HUES64 (cell line): Measurements from ENCODE around the gene DLL1.

Experiments used
- H3K27ac ChIP-seq: 2 replicates; pipeline ENCODE4 v1.7.0; 2013; ENCODE audit warnings: low read depth, low read length, inconsistent platforms
- H3K27me3 ChIP-seq: 2 replicates; pipeline ENCODE4 v1.6.1; 2013; ENCODE audit warnings: mild to moderate bottlenecking, low read length; ENCODE audit not compliant: insufficient read depth
- H3K36me3 ChIP-seq: 2 replicates; pipeline ENCODE4 v1.6.1; 2013; ENCODE audit warnings: mild to moderate bottlenecking, low read length; ENCODE audit not compliant: insufficient read depth
- H3K4me1 ChIP-seq: 2 replicates; pipeline ENCODE4 v1.6.1; 2013; ENCODE audit warnings: mild to moderate bottlenecking, low read length, moderate library complexity; ENCODE audit not compliant: insufficient read depth
- H3K4me3 ChIP-seq: 2 replicates; pipeline ENCODE4 v1.5.1; 2013; ENCODE audit warnings: mild to moderate bottlenecking, low read length, moderate library complexity
- H3K9ac ChIP-seq: 2 replicates; pipeline ENCODE4 v1.6.1; 2013; ENCODE audit warnings: mild to moderate bottlenecking, low read depth, low read length
- H3K9me3 ChIP-seq: 2 replicates; pipeline ENCODE4 v1.6.1; 2013; ENCODE audit warnings: low read depth, low read length; ENCODE audit not compliant: insufficient read depth
- WGBS: fragments of 150-250, 120-280 bp; methylation state at CpG from one replicate; pipeline ENCODE4 v1.1.7; 2013; ENCODE audit warnings: missing lambda C conversion rate; 5-methylcytosine and 5-hydroxymethylcytosine counted together

DLL1 gene

DNA sequence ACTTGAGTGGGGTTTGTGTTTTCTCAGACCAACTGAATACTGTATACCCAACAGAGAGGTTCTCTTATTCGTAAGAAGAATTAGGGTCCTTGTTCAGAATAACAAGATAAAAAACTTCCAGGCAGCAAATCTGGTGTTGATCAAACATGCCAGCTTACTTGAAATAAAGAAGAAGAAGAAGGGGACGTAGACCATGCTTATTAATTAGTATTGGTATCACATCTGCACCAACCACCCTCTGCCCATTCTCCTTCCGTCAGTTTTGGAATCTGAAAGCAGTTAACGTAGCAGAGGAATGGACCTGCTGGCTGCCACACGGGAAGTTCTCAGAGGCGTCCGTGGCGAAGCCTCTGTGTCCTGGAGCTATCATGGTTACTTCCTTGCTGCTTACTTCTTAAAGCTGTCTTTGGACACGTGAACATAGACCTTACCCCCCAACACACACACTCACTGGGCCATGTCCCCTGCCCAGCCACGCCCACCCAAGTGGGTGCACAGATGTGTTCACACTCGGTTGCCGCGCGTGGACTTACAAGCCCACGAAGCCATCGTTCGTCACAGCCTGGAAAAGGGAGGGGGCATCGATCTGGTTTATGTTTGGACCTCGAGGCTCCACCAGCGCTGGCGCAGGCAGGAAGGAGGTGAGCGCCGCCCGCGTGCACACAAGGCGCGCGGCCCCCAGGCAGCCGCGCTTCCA, 4.1 kb upstream of the DLL1 start:
- H3K36me3 ChIP-seq = no peaks in the 10 kb centered on the region
- H3K9me3 ChIP-seq = peaks cover 3% of the 10 kb centered on the region; the same call in 1 of the 2 replicates
- WGBS = 4% methylated on average over 29 of the region's 30 CpGs
- peaks cover 89% of the 10 kb centered on the region for H3K27me3 ChIP-seq
- peak overlapping the region; percentile 56; the same call in 1 of the 2 replicates for H3K9ac ChIP-seq
- H3K4me1 ChIP-seq = peaks cover 47% of the 10 kb centered on the region
- no peak overlapping the region for H3K27ac ChIP-seq
- peak overlapping the region; percentile 51 for H3K4me3 ChIP-seq

DNA sequence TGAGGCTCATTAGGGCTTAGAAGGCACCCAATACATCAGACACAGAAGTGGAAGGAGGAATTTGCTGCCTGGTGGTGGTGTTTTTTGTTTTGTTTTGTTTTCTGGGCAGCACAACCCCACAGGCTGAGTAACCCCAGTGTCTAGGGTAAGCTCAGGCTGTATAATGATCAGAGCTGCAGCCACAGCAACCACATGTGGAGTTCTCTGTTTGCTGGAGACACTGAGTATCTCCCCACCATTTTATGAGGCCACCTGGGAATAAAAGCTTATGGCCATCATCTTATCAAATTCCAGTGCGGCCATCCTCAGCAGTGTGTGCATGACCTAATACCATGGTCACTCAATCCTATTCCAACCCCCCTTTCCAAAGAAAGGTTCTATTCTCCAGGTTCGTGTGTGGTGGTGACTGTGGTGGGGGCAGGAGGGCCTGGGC, 3.4 kb upstream of the DLL1 start:
- H3K4me1 ChIP-seq = peaks cover 47% of the 10 kb centered on the region
- no peak overlapping the region for H3K9ac ChIP-seq
- peaks cover 93% of the 10 kb centered on the region for H3K27me3 ChIP-seq
- H3K27ac ChIP-seq = no peak overlapping the region
- H3K9me3 ChIP-seq = no peaks in the 10 kb centered on the region
- WGBS = 24% methylated on average over 2 of the region's 2 CpGs
- H3K4me3 ChIP-seq = peak overlapping the region; percentile 29; the same call in 1 of the 2 replicates
- H3K36me3 ChIP-seq = no peaks in the 10 kb centered on the region

DNA sequence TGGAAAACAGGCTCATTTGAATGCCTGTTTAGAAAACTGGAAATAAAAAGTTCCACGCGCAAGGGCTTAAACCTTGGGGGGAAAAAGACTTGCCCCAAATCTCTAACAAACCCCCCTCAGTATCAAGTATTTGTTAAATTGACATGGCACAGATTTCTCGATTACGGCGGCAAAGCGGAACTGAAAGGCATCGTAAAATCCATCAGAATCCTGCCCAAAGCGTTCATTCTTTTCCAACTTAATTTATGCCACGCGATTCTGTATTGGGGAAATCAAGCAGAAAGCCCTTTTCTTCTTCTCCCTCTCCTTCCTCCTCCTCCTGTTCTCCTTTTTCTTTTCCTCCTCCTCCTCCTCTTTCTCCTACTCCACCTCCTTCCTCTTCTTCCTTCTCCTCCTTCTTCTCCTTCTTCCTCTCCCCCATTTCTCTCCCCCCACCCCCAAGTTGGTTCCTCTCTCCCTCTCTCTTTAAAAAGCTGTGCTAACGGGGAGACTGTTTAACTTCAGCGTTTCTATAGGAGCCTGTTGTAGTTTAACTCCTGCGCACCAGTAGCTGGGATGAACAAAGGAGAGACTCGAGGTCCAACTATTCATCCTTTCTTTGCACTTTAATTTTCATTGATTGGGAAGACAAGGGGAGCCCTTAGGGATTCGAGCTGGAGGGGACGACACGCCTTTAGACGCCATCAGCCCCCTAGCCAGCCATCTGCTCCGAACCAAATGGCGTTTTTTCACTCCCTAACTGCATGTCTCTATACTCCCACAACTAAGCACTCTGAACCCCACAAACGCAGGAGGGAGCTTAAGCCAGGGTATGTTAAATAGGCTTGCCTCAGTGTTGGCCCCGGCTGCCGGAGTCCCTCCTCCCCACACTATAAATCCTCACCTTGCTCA, 2.7 kb upstream of the DLL1 start:
- peaks cover 94% of the 10 kb centered on the region for H3K27me3 ChIP-seq
- peaks cover 49% of the 10 kb centered on the region for H3K4me1 ChIP-seq
- no peak overlapping the region for H3K9ac ChIP-seq
- H3K36me3 ChIP-seq = no peaks in the 10 kb centered on the region
- no peak overlapping the region for H3K27ac ChIP-seq
- peak overlapping the region; percentile 29 for H3K4me3 ChIP-seq
- 9% methylated on average over 22 of the region's 23 CpGs for WGBS
- no peaks in the 10 kb centered on the region for H3K9me3 ChIP-seq

DNA sequence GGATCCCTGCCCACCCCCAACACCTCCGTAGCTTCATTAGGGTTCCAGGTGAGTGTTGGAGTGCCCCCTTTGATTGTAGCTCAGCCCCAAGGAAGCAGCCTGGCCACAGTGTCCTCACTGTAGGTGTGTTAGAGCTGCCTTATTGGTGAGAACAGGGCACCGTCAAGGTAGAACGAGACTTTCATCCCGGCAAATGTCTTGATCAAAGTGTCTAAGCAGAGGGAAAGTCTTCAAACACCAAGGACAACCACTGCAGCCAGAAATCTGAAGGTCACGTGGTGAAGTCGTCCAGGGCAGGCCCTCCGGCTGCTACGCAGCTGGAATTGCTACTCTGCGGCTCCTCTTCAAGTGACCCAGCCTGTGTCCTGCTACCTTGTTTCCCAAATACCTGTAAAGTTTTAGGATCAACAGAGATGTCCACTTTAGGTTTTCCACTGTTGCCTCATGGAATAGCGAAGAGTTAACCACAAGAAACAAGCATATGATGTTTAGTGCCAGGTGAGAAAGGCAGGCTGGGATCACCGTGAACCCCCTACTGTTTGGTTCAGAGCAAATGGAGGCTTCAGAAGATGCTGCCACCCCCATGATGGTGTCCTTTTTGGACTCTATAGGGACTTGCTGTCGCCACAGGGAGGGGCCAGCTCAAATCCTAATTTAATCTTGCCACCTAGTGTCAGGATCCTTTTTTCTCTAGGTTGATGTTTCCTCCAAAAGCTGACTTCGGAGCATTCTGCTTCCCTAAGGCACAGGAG, 1.7 kb upstream of the DLL1 start:
- Histone ChIP-seq H3K27me3 (peaks cover 99% of the 10 kb centered on the region), H3K4me1 (peaks cover 49% of the 10 kb centered on the region), H3K36me3 (no peaks in the 10 kb centered on the region), H3K9me3 (no peaks in the 10 kb centered on the region), H3K9ac (no peak overlapping the region), H3K4me3 (peak overlapping the region; percentile 59), H3K27ac (no peak overlapping the region)
- WGBS = 3% methylated on average over 13 of the region's 13 CpGs

DNA sequence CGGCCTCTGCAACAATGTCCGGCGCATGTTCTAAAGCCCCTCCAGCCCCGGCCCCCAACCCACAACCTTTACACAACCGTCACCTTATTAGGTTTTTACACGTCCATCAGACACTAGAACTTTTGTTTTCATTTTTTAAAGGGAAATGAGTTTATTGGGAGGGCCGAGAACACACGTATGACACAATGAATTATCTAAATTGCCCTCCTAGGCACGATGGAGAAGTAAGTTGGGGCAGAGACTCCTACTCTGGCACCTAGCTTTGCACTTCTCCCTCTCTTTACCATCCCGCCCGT, 1.2 kb upstream of the DLL1 start:
- H3K9me3 ChIP-seq = no peaks in the 10 kb centered on the region
- WGBS = 2% methylated on average over 5 of the region's 11 CpGs
- peak overlapping the region; percentile 59 for H3K4me3 ChIP-seq
- H3K4me1 ChIP-seq = peaks cover 50% of the 10 kb centered on the region
- H3K36me3 ChIP-seq = no peaks in the 10 kb centered on the region
- no peak overlapping the region for H3K9ac ChIP-seq
- peaks cover 99% of the 10 kb centered on the region for H3K27me3 ChIP-seq
- no peak overlapping the region for H3K27ac ChIP-seq

DNA sequence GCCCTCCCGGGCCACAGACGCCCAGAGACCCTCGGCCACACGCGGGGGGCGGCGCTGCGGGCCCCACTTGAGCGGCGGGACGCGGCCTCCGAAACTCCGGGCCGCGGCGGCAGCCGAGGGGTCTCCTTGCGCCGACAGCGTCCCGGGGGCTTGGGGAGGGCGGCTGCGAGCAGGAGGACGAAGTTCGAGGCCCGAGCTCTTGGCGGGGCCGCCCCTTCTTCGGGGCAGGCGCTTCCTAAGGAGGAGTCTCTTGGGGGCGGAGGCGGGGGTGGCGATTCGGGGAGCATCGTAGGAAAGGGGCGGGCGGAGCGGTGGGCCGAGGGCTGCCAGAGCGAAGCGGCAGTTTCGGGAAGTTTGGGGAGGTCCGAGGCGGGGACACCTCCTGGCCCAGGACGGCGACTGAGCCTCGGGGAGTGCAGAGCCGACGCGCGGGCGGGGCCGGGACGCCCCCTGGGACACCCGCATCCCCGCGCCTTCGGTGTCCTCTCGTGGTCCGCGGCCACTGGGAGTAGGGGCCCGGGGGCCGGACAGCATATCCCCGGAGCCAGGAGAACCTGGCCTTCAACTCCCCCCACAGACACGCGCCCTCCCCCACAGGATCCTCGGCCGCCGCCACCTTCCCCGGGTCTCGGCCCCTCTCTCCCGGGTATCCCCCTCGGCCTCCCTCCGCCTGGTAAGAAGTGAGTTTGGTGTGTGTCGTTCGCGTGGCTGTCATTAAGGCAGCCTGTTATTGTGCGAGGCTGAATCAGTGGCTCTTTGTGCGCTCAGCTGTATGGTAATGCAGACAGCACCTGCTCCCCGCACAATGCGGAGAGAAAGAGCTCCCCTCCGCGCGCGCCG, 613 bp upstream of the DLL1 start:
- peak overlapping the region; percentile 59 for H3K4me3 ChIP-seq
- H3K9me3 ChIP-seq = no peaks in the 10 kb centered on the region
- H3K9ac ChIP-seq = peak overlapping the region; percentile 49
- WGBS = under 1% methylated on average over 87 of the region's 87 CpGs
- peak overlapping the region; percentile 53; the same call in 1 of the 2 replicates for H3K27ac ChIP-seq
- H3K36me3 ChIP-seq = no peaks in the 10 kb centered on the region
- H3K4me1 ChIP-seq = peaks cover 54% of the 10 kb centered on the region
- peaks cover 99% of the 10 kb centered on the region for H3K27me3 ChIP-seq

DNA sequence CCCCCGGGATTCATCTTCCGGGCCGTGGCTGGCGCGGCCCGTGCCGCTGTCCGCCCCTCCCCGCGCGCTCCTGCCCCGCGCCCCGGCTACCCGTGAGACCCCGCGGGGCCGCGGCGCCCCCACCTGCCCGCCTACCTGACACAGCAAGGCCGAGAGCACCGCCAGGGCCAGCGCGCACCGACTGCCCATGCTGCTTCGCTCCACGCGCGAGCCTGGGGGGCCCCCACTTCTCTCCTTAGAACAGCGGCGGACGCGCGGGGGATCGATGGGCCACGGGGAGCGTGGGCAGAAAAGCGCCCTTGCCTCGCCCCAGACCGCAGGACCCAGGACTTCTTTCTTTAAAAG, 955 bp downstream of the DLL1 start:
- Histone ChIP-seq H3K4me1 (peaks cover 58% of the 10 kb centered on the region), H3K27me3 (peaks cover 99% of the 10 kb centered on the region), H3K9me3 (no peaks in the 10 kb centered on the region), H3K36me3 (peaks cover 4% of the 10 kb centered on the region; the same call in 1 of the 2 replicates), H3K9ac (peak overlapping the region; percentile 39; the same call in 1 of the 2 replicates), H3K4me3 (peak overlapping the region; percentile 61), H3K27ac (no peak overlapping the region)
- WGBS = under 1% methylated on average over 41 of the region's 41 CpGs

DNA sequence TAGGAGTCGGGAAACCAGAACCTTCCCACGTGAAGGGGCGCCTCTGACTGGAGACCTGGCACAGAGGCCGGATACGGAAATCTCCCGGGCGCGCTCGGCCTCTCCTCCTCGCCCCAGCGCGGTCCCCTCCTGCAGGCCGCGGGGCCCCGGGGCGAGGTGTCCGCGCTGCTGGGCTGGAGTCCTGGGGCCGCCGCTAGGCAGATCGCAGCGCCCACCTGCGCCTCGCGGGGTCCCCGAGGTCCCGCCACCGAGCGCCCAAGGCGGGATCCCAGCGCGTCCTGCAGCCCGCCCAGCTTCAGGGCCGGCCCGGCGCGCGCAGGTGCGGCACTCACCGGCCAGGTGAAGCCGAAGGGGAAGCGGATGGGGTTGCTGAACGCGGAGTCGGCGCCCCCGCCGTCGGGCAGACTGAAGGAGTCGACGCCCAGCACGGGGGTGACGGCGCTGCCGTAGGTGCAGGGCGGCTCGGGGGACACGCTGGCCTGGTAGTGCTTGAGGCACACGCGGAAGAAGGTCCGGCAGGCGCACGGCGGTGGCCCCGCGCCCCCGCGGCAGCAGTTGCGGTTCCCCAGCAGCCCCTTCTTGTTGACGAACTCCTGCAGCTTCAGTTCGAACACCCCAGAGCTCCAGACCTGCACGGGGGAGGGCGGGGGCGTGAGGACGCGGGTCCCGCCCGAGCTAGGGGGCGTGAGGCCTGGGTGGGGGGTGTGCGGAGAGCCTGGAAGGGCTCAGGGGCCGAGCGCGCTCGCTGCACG, 1.5 kb downstream of the DLL1 start:
- under 1% methylated on average over 85 of the region's 85 CpGs for WGBS
- H3K27me3 ChIP-seq = peaks cover 95% of the 10 kb centered on the region

DNA sequence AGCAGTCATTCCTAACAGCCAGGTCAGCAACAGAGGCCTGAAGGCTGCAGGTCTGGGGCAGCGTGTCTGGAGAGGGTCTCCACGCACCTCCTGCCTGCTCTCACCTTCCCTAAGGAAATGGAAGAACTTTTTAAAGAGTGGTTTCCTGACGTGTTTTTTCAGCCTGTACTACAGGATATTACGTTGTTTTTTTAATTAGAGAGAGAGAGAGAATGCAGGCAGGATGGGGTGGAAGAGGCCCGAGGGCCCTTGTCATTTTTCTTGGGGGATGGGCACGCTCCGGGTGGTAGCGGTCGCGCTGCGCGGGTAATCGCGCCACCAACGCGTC, 2.1 kb downstream of the DLL1 start:
- peak overlapping the region; percentile 61 for H3K4me3 ChIP-seq
- H3K9ac ChIP-seq = no peak overlapping the region
- H3K4me1 ChIP-seq = peaks cover 47% of the 10 kb centered on the region
- peaks cover 8% of the 10 kb centered on the region; the same call in 1 of the 2 replicates for H3K36me3 ChIP-seq
- no peak overlapping the region for H3K27ac ChIP-seq
- WGBS = 2% methylated on average over 16 of the region's 16 CpGs
- peaks cover 89% of the 10 kb centered on the region for H3K27me3 ChIP-seq
- H3K9me3 ChIP-seq = no peaks in the 10 kb centered on the region

More for the DNA sequence above, 1.5 kb downstream of the DLL1 start:
- Histone ChIP-seq H3K4me3 (peak overlapping the region; percentile 61), H3K4me1 (peaks cover 53% of the 10 kb centered on the region), H3K27ac (no peak overlapping the region), H3K36me3 (peaks cover 8% of the 10 kb centered on the region; the same call in 1 of the 2 replicates), H3K9ac (no peak overlapping the region), H3K9me3 (no peaks in the 10 kb centered on the region)

DNA sequence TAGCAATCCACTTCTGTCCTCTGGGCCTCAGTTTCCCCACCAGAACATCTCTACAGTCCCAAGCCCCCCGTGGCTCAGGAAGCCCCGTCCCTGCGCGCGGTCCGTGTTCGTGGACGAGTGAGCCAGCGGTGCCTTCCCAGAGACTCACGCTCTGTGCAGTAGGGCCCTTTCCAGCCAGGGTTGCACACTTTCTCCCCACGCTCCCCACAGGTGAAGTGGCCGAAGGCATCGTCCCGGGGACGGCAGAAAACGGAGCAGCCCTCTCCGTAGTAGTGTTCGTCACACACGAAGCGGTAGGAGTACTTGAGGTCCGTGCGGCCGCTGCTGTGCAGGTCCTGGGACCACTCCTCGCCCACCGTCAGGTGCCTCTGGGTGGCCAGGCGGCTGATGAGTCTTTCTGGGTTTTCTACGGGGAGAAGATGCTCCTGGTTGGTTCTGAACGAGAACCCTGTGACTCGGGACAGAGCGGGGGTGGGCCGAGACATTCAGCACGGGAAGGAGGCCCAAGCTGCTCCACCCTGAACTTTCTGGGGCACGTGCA, 2.7 kb downstream of the DLL1 start:
- H3K9ac ChIP-seq = no peak overlapping the region
- no peaks in the 10 kb centered on the region for H3K9me3 ChIP-seq
- H3K36me3 ChIP-seq = peaks cover 8% of the 10 kb centered on the region; the same call in 1 of the 2 replicates
- H3K4me1 ChIP-seq = peaks cover 41% of the 10 kb centered on the region
- peaks cover 83% of the 10 kb centered on the region for H3K27me3 ChIP-seq
- no peak overlapping the region for H3K27ac ChIP-seq
- H3K4me3 ChIP-seq = peak overlapping the region; percentile 61
- WGBS = 36% methylated on average over 33 of the region's 33 CpGs
